ENCODE results near the gene OPRM1. TPM values are rescaled to one million over a fixed set of nuclear protein-coding genes. Genes with fewer than 3 reads are reported as not detected.

OPRM1 gene
- total RNA-seq, 1 experiment from 2014 or later: not detected

GRCh38 chr6:154179434-154179833 lies 140.4 kb downstream of the OPRM1 start:
- H3K27me3 ChIP-seq (ENCODE audit: control insufficient read depth, insufficient read depth, low read length): no peaks in the 10 kb centered on the region; the same call in 1 of the 2 replicates
- in situ Hi-C loops (cut with HindIII; ENCODE audit: low pct_unique_long_range_greater_than_20kb, low sequenced_read_pairs): no loop called here
- ATAC-seq: no peak
- no peak for TF ChIP-seq POLR2AphosphoS5 (IDR thresholded peaks at IDR 0.05; ENCODE audit: low read depth, low read length)
- TF ChIP-seq CTCF (IDR thresholded peaks at IDR 0.05): no peak
- no peak for TF ChIP-seq REST (IDR thresholded peaks at IDR 0.05; ENCODE audit: insufficient read depth in 1 of 2, low read depth in 2 of 2, low read length in 1 of 2)
- H3K36me3 ChIP-seq (ENCODE audit: control insufficient read depth, insufficient read depth, low read length): no peaks in the 10 kb centered on the region
- intact Hi-C loops (cut with micrococcal nuclease; ENCODE audit: unreplicated experiment): no loop called here
- POLR2A ChIA-PET: no interaction called here
- CTCF ChIA-PET: no interaction called here
- no peaks in the 10 kb centered on the region for H3K4me1 ChIP-seq (ENCODE audit: control insufficient read depth, insufficient read depth, low read length)
- no TSS peak for BruUV-seq (replicated peaks)
- no peak overlapping the region for H3K4me3 ChIP-seq (ENCODE audit: low read depth in 2 of 2, low read length in 2 of 2)
- no peak overlapping the region for H3K27ac ChIP-seq (ENCODE audit: low read length)
- H3K9me3 ChIP-seq (ENCODE audit: control insufficient read depth, insufficient read depth, low read depth, low read length): no peaks in the 10 kb centered on the region
- DNase-seq (ENCODE audit: low read depth, low spot score): no peak

GRCh38 chr6:154187203-154187602 lies 148.2 kb downstream of the OPRM1 start:
- POLR2A ChIA-PET: no interaction called here
- in situ Hi-C loops (cut with HindIII; ENCODE audit: low pct_unique_long_range_greater_than_20kb, low sequenced_read_pairs): no loop called here

More at GRCh38 chr6:154187203-154187602, 148.2 kb downstream of the OPRM1 start:
- intact Hi-C loops (cut with micrococcal nuclease; ENCODE audit: unreplicated experiment): no loop called here
- DNase-seq (ENCODE audit: low read depth, low spot score) (no peak), ATAC-seq (no peak)
- Histone ChIP-seq H3K4me3 (ENCODE audit: low read depth in 2 of 2, low read length in 2 of 2) (no peak overlapping the region), H3K9me3 (ENCODE audit: control insufficient read depth, insufficient read depth, low read depth, low read length) (no peaks in the 10 kb centered on the region), H3K36me3 (ENCODE audit: control insufficient read depth, insufficient read depth, low read length) (no peaks in the 10 kb centered on the region), H3K27me3 (ENCODE audit: control insufficient read depth, insufficient read depth, low read length) (no peaks in the 10 kb centered on the region), H3K4me1 (ENCODE audit: control insufficient read depth, insufficient read depth, low read length) (no peaks in the 10 kb centered on the region), H3K27ac (ENCODE audit: low read length) (no peak overlapping the region)
- no TSS peak for BruUV-seq (replicated peaks)
- CTCF ChIA-PET: no interaction called here
- TF ChIP-seq CTCF (IDR thresholded peaks at IDR 0.05): no peak
- TF ChIP-seq TCF7L2 (IDR thresholded peaks at IDR 0.05; ENCODE audit: low read depth, low read length): no peak
- no peak for TF ChIP-seq POLR2AphosphoS5 (IDR thresholded peaks at IDR 0.05; ENCODE audit: low read depth, low read length)
- TF ChIP-seq SIN3A (IDR thresholded peaks at IDR 0.05; ENCODE audit: borderline replicate concordance, insufficient read depth, low read depth, low read length): no peak
- no peak for TF ChIP-seq REST (IDR thresholded peaks at IDR 0.05; ENCODE audit: insufficient read depth in 1 of 2, low read depth in 2 of 2, low read length in 1 of 2)
